Esophagus squamous epithelium (tissue), 5 donors: Measurements from ENCODE around the gene STARD6. TPM values are rescaled to one million over a fixed set of nuclear protein-coding genes. Genes with fewer than 3 reads are reported as not detected.
"Not testable (repeated sequence)": the region's sequence is repeated elsewhere in the genome, so short reads cannot be mapped to it uniquely, and the experiment has no call there.

Experiments
- DNase-seq: peaks from one replicate; lab custom pipeline; 2025; lab: John Stamatoyannopoulos, UW
- H3K27ac ChIP-seq, 4 donors: fragments of 200-600 bp; sonication (generic); one replicate each; pipeline ENCODE4 v1.5.1; 2016 to 2019; ENCODE audit warnings: mild to moderate bottlenecking in 1 of 4
- H3K27me3 ChIP-seq, 4 donors: fragments of 200-600 bp; sonication (generic); 1 replicate in 3 of 4; 2 replicates in 1 of 4; pipeline versions ENCODE4 v1.5.1 to v1.6.0; 2017 to 2021; ENCODE audit warnings: antibody characterized with exemption in 1 of 4
- H3K36me3 ChIP-seq, 3 donors: fragments of 200-600 bp; sonication (generic); one replicate each; pipeline ENCODE4 v1.5.1; 2016 to 2019
- H3K4me1 ChIP-seq, 3 donors: fragments of 200-600 bp; sonication (generic); one replicate each; pipeline ENCODE4 v1.5.1; 2017 to 2019
- H3K4me3 ChIP-seq, 4 donors: fragments of 200-600 bp; sonication (generic); 1 replicate in 3 of 4; 2 replicates in 1 of 4; pipeline ENCODE4 v1.5.1; 2016 to 2019; ENCODE audit warnings: mild to moderate bottlenecking in 2 of 4, moderate library complexity in 1 of 4
- H3K9me3 ChIP-seq, 3 donors: fragments of 200-600 bp; sonication (generic); one replicate each; pipeline ENCODE4 v1.5.1; 2016 to 2019
- CTCF ChIP-seq, 6 experiments: fragments of 450-650 bp in 4 of 6; fragments of 200-600 bp in 2 of 6; sonication (generic) in 2 of 6; IDR thresholded peaks; one replicate each; pipeline ENCODE4 v1.5.1; 2016 to 2019; ENCODE audit warnings: antibody characterized with exemption in 6 of 6, mild to moderate bottlenecking in 4 of 6, moderate library complexity in 4 of 6
- POLR2A ChIP-seq, 4 donors: fragments of 450-650 bp; IDR thresholded peaks; one replicate each; pipeline ENCODE4 v1.6.1; 2017; ENCODE audit warnings: antibody characterized with exemption in 4 of 4, mild to moderate bottlenecking in 4 of 4, moderate library complexity in 3 of 4
- WGBS, 2 donors: methylation state at CpG; one replicate each; pipeline ENCODE4 v1.1.5; 2018; 5-methylcytosine and 5-hydroxymethylcytosine counted together
- intact Hi-C: fragments of 100-400 bp; cut with DNase I; formaldehyde crosslinking; loops from one replicate; pipeline ENCODE4 v1.15.0; 2022
- total RNA-seq, 4 donors: library from RNA; depleted of rRNA; stranded (reverse); fragments of >200 nt; gene quantifications; one replicate each; pipeline ENCODE4 v1.1.0, GENCODE V29; 2016
- donor health status: DM: yes; HTN: yes; CAD: no.

STARD6 gene
- total RNA-seq, 4 donors from 2014 or later, result not detected

GRCh38 chr18:54323970-54324369, 33.7 kb downstream of the STARD6 start:
- H3K4me1 ChIP-seq, result no peaks in the 10 kb centered on the region
- no peaks in the 10 kb centered on the region for H3K36me3 ChIP-seq
- H3K4me3 ChIP-seq, result no peak overlapping the region
- DNase-seq, result no peak
- H3K27me3 ChIP-seq, result no peaks in the 10 kb centered on the region
- intact Hi-C loops, result no loop called here
- WGBS, 2 donors, result 86 to 87% methylated on average over 2 of the region's 2 CpGs
- no peak overlapping the region for H3K27ac ChIP-seq
- no peaks in the 10 kb centered on the region for H3K9me3 ChIP-seq
- no peak for TF ChIP-seq CTCF (IDR thresholded peaks at IDR 0.05)

- no peak overlapping the region for H3K27ac ChIP-seq
- no peak for DNase-seq
- intact Hi-C loops, result no loop called here
- no peaks in the 10 kb centered on the region for H3K36me3 ChIP-seq
- H3K4me3 ChIP-seq, result no peak overlapping the region
- no peaks in the 10 kb centered on the region for H3K9me3 ChIP-seq
- no peak for TF ChIP-seq CTCF (IDR thresholded peaks at IDR 0.05)
- H3K4me1 ChIP-seq, result no peaks in the 10 kb centered on the region
- H3K27me3 ChIP-seq, result no peaks in the 10 kb centered on the region
These were observed 34.1 kb downstream of the STARD6 start for GRCh38 chr18:54323561-54323960.

DNA sequence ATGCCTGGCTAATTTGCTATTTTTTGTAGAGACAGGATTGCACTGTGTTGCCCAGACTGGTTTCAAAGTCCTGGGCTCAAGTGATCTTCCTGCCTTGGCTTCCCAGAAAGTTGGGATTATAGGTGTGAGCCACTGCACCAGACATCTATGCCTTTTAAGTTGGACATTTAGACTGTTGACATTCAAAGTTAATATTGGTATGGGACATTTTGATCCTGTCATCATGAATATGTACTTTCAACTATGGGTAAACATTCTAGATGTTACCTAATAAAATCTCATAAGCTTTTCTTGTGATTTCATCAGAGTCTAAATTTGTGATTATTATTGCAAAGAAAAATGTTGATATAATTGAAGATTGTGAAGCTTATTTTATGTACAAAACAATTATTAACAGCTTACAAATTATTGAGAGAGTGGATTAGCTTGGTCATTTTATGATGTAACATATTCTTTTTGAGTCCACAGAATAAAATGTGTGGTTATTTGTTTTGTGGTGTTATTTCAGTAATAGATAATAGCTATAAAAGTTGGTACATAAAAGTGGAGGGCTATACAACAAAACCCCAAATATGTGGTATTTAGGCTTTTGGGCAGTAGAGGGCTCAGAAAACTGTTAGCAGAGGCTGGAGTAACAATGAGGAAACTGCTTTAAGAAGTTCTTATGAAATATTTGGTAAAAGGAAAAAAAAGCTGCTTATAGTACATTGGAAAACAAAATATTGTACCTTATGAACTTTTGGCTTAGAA, 41.4 kb downstream of the STARD6 start:
- Histone ChIP-seq H3K27me3 (no peaks in the 10 kb centered on the region), H3K4me1 (no peaks in the 10 kb centered on the region), H3K9me3 (no peaks in the 10 kb centered on the region), H3K4me3 (no peak overlapping the region), H3K27ac (no peak overlapping the region), H3K36me3 (no peaks in the 10 kb centered on the region)
- DNase-seq, result no peak
- TF ChIP-seq POLR2A (IDR thresholded peaks at IDR 0.05), result no peak
- TF ChIP-seq CTCF (IDR thresholded peaks at IDR 0.05), result no peak
- intact Hi-C loops, result no loop called here

GRCh38 chr18:54309564-54309963, 48.1 kb downstream of the STARD6 start:
- H3K27me3 ChIP-seq, H3K27ac ChIP-seq, DNase-seq, H3K4me1 ChIP-seq, H3K9me3 ChIP-seq, intact Hi-C loops, H3K4me3 ChIP-seq, H3K36me3 ChIP-seq: not testable (repeated sequence)
- WGBS, 2 donors, result 50 to 70% methylated on average over 2 of the region's 8 CpGs

DNA sequence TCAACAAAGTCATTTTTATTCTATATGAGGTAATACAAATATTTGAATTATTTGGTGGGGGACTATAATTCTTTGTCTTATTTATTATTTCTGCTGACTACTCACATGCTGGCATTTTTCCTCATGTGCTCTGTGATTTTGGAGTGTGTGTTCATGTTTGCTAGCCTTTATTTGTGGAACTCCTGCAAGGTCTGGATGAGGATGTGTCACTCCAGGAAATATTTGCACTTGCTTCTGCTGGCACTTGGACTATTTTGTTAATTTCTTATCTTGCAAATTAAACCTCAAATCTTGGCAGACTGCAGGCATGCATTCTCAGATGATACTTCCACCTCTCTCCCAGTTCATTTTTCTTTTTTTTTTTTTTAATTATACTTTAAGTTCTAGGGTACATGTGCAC, 54.2 kb downstream of the STARD6 start:
- no peak for DNase-seq
- TF ChIP-seq CTCF (IDR thresholded peaks at IDR 0.05) (no peak), POLR2A (IDR thresholded peaks at IDR 0.05) (no peak)
- Histone ChIP-seq H3K36me3 (no peaks in the 10 kb centered on the region), H3K4me3 (no peak overlapping the region), H3K9me3 (peaks cover 0 to 22% (median 0%) of the 10 kb centered on the region in 3 donors), H3K27ac (no peak overlapping the region), H3K27me3 (no peaks in the 10 kb centered on the region), H3K4me1 (no peaks in the 10 kb centered on the region)
- intact Hi-C loops, result no loop called here

DNA sequence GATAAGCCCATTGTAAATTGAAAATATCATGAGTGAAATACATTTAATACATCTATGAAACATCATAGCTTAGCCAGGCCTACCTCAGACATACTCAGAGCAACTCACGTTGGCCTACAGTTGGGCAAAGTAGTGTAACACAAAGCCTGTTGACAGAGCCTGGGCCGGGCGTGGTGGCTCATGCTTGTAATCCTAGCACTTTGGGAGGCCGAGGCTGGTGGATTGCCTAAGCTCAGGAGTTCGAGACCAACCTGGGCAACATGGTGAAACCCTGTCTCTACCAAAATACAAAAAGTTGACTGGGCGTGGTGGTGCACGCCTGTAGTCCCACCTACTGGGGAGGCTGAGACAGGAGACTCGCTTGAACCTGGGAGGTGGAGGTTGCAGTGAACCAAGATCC, 58.7 kb downstream of the STARD6 start:
- WGBS, 2 donors, result 92 to 95% methylated on average over 6 of the region's 8 CpGs

More for the DNA sequence above, 58.7 kb downstream of the STARD6 start:
- intact Hi-C loops, H3K27ac ChIP-seq, H3K27me3 ChIP-seq, H3K4me3 ChIP-seq, DNase-seq, H3K4me1 ChIP-seq: not testable (repeated sequence)
- Histone ChIP-seq H3K36me3 (peaks cover 0 to 11% (median 0%) of the 10 kb centered on the region in 3 donors), H3K9me3 (peaks cover 0 to 22% (median 0%) of the 10 kb centered on the region in 3 donors)
